Activated naive CD4-positive, alpha-beta T cell (primary cell): Measurements from ENCODE around the gene ROBO1.
"Not testable (repeated sequence)": the region's sequence is repeated elsewhere in the genome, so short reads cannot be mapped to it uniquely, and the experiment has no call there.

Experiments
- DNase-seq, 4 experiments: peaks; one replicate each; lab custom pipeline; 2025; lab: John Stamatoyannopoulos, UW

Gene ROBO1

GRCh38 chr3:79551321-79551892 is 216.4 kb downstream of the ROBO1 start:
- no peak for DNase-seq

- DNase-seq, result no peak
Measured at GRCh38 chr3:79543218-79543982, 224.4 kb downstream of the ROBO1 start.

- no peak for DNase-seq
Measured at GRCh38 chr3:79534727-79535126, 233.1 kb downstream of the ROBO1 start.

DNA sequence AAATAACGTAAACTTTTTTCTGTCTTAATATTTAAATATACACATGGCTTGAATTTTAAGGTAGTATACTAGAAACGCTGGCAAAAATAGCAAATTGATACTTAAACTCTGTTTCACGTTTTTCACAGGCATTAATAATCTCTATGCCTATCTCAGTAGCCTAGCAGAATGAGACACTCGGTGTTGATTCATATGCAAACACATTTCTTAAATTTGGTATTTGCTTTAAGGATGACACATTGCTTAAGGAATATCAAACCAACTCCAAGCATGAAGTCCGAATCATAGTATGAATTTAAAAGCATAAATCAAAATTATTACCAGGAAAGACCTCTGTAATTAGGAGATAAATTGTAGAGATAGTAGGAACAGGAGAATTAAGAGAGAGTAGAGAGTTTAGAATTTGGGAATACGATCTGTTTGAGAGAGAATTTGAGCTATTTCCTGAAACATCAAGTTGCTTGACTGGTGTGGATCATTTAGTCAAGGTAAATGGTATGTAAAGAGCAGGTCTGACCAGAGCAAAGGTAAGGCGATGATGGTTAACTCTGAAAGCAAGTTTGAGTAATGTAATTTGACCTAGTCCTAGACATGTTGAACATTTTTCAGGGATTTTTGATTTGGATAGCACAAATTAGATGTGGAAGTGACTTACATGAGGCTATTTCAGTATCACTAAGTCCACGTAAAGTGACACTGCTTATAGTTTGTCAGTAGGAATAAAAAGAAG is 236.1 kb downstream of the ROBO1 start:
- DNase-seq, result no peak

GRCh38 chr3:79521221-79521848 is 246.5 kb downstream of the ROBO1 start:
- no peak for DNase-seq

- no peak for DNase-seq
Measured at GRCh38 chr3:79517766-79518413, 249.9 kb downstream of the ROBO1 start.

- DNase-seq, result no peak
Measured at GRCh38 chr3:79516795-79517194, 251.0 kb downstream of the ROBO1 start.

GRCh38 chr3:79515072-79515471 is 252.7 kb downstream of the ROBO1 start:
- DNase-seq, result no peak

- no peak for DNase-seq
Measured at GRCh38 chr3:79514069-79514468, 253.7 kb downstream of the ROBO1 start.

DNA sequence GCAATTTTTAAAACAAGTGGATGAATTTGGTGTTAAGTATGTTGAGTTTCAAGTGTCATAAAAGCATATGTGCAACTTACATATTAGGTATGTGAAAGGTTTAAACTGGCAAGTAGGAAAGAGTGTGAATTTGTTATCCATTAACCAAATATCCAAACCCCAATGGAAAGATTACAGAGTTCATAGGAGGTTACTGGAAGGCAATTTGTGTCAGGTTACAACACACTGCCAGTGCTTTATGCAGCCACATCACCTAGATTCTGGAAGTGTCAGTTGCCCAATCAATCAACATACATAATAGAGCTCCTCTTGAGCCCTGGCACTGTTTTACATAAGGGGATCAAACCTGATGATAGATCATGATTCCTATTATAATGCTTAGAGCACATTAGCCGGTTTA is 261.0 kb downstream of the ROBO1 start:
- DNase-seq, result no peak

GRCh38 chr3:79502216-79502681 is 265.5 kb downstream of the ROBO1 start:
- DNase-seq, result not testable (repeated sequence)

DNA sequence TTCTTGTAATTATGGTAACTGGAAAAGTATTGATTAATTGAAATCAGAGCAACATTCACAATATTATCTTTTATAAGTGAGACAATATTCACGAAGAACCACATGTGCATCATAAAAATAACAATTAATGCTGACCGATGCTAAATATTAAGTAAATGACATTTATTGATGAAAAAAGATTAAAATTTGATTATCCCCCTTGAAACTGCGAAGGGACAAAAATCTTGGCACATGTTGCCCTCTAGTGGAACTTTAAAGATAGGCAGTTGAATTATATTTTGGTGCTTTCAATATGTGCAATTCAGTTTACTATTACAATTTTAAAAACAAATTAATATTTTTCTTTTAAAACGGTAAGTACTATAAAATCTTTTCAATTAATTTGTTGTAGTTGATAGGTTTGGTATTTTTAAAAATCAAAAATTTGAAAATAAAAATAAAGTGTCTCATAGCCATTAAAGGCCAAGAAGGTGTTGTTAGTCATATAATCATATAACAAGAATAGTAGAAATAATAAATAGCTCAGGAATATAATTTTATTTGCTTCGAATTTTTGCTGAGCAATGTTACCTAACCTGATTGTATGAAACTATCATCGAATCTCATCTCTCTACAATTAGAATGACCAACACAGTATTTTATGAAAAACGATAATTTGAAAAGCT is 270.2 kb downstream of the ROBO1 start:
- DNase-seq, result no peak

GRCh38 chr3:79491029-79491641 is 276.7 kb downstream of the ROBO1 start:
- DNase-seq, result no peak

DNA sequence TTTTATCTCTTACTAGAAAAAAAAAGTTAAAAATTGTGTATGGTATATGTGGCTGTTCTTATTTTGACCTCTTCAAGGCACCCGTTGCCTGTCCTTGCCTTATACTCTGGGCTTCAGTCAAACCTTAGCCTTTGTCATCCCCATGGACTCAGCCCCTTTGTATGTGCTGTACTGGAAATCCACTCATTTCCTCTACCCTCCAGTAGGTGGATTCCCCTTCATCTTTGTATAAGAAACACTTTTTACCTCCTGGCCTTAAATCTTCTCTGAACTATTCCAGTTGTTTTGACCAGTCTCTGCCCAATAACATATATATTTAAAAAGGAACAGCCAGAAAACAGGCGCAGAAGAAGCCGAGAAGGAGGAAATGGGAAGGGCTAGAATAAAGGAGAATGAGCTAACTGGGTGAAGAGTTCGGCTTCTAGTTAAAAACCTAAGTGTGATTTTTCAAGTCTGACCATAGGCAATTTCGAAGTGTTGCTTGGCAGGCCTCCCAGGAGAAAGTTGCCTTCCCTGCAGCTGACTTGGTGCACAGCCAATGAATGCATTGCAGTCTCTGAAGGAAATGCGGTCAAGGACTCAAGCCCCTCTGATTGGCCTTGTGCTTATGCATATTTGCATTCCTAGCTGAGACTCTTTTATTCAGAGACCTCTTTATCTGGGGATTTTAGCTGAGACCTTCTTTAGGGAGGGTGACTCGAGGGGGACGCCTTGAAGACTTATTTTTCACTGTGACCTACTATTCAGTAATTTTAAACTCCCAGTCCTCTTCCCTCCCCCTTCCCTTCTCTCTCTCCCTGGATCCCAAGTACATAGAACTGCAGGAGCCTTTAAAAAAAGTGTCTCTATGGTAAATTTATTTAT is 277.4 kb downstream of the ROBO1 start:
- no peak for DNase-seq

DNA sequence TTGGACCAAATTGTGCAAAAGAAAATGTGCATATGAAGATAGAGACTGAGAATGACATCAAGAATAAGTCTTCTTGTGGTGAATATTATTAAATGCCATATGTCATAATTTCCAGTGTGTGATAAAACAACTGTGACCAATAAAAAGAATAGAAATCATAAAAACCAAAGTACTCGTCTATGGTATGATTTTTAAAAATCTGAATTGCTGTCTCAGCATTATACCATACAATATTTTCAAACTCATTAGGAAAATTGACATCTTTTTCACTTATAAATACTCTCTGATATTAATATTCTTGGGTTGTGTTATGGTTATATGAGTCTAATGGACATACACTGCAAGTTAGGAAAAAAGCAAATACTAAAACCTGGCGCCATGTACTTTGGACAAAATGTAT is 279.4 kb downstream of the ROBO1 start:
- no peak for DNase-seq

- no peak for DNase-seq
Measured at GRCh38 chr3:79480746-79481145, 287.1 kb downstream of the ROBO1 start.

GRCh38 chr3:79478620-79479019 is 289.2 kb downstream of the ROBO1 start:
- DNase-seq, result no peak

DNA sequence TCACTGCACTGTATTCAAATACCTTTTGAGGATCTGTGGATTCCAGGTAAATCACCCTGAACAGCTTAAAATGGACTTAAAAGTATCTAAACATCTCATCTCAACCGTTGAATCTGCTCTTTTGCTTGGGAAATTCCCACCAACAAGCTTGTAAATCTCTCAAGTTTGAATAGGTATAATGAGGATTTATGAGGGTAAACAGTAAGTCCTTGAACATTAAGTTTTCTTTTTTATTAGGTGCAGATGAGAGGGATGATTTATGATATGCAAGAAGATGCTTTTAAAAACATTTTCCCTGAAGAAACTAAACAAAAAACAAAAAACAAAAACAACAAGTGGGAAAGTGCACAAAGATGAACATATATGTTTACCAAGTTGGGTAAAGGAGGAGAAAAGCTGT is 290.6 kb downstream of the ROBO1 start:
- DNase-seq, result no peak

DNA sequence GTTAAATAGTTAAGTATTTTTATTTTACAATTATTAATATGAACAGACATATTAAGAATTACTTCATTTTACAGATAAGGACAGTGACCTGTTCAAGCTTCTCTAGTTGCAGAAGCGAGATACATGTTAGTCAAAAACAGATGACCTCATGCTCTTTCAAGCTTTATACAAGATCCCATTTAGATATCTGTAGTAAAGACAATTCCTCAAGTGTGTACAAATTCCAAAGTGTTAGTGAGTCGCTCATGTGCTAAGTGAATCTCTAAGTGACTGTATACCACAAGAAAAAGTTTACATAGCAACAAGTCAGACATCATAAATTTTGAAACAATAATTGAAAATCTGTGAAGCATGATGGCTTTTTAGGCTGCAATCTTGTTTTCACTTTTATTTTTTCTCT is 293.8 kb downstream of the ROBO1 start:
- no peak for DNase-seq

DNA sequence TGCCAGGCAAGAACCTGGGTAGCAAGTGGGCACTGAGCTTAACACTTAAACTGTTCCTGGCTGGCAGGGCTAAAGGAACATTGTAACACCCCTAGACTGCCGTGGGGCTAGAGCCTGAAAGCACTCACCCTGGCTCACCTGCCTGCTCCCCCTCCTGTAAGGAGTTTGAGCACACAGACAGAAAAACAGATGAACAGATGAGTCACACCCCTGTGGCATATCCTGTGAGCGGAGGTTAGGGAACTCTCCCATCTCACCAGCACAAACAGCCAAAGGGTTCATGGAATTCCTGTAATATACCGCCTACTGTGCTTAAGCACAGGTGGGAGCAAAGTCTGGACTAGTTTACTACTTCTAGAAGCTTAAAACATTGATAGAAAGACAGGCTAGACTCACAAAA is 300.1 kb downstream of the ROBO1 start:
- DNase-seq, result no peak
